GM21723 (cell line): ENCODE measurements around the gene PRPF40B.

ENCODE experiments used
- ATAC-seq: cut with Tn5 transposase; IDR thresholded peaks from one replicate; pipeline ENCODE4 v1.9.1; 2021; ENCODE audit warnings: mild to moderate bottlenecking, moderate library complexity; ENCODE audit not compliant: unreplicated experiment

The PRPF40B gene

GRCh38 chr12:49680075-49680474, 56.7 kb downstream of the PRPF40B start:
- ATAC-seq = no peak

GRCh38 chr12:49683599-49684309, 60.4 kb downstream of the PRPF40B start:
- ATAC-seq = no peak

GRCh38 chr12:49684310-49684854, 61.0 kb downstream of the PRPF40B start:
- no peak for ATAC-seq

- ATAC-seq = no peak
Observed at GRCh38 chr12:49687941-49688340, 64.6 kb downstream of the PRPF40B start.

- ATAC-seq = no peak
Observed at GRCh38 chr12:49689237-49689636, 65.9 kb downstream of the PRPF40B start.

GRCh38 chr12:49689785-49690184, 66.4 kb downstream of the PRPF40B start:
- no peak for ATAC-seq

- no peak for ATAC-seq
Observed at GRCh38 chr12:49692851-49693250, 69.5 kb downstream of the PRPF40B start.

- no peak for ATAC-seq
Observed at GRCh38 chr12:49693931-49694444, 70.6 kb downstream of the PRPF40B start.
